ENCODE data around the gene RSL24D1.
A peak's percentile ranks its signal among the peaks of the same experiment; 100 is the strongest.

RSL24D1 gene

DNA sequence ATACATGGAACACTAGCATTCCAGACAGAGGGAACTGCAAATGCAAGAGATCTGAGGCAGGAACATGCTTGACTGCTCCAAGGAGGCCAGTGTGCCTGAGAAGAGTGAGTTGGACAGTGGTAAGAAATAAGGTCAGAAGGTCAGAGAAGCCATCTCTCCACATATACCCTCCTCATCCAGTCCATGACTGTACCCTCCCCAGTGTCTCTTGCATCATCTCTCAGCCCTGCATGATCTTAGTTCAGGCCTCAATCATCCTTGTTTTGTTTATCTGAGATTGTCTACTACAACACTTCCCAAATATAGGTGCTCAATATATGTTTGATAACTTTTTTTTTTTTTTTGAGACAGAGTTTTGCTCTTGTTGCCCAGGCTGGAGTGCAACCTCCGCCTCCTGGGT is 5.5 kb upstream of the RSL24D1 start:
- Histone ChIP-seq H3K79me2 (ENCODE audit: insufficient read depth, low read length) (no peaks in the 10 kb centered on the region), H3F3A (ENCODE audit: low read depth) (no peaks in the 10 kb centered on the region; the same call in 1 of the 2 replicates), H3K4me1 (ENCODE audit: insufficient read depth, low read length, poor library complexity, severe bottlenecking) (peaks cover 8% of the 10 kb centered on the region), H4K20me1 (ENCODE audit: insufficient read depth, low read length, poor library complexity, severe bottlenecking) (no peaks in the 10 kb centered on the region), H3K9me2 (replicated peaks; ENCODE audit: low read depth, low read length) (no peaks in the 10 kb centered on the region), H3K9ac (ENCODE audit: low read depth, low read length, poor library complexity, severe bottlenecking) (no peak overlapping the region), H3K4me2 (ENCODE audit: low read depth, low read length, poor library complexity, severe bottlenecking) (no peak overlapping the region), H3K27me3 (ENCODE audit: insufficient read depth, low read length, poor library complexity, severe bottlenecking) (no peaks in the 10 kb centered on the region), H3K9me3 (ENCODE audit: insufficient read depth, low read depth, low read length) (peaks cover 3% of the 10 kb centered on the region; the same call in 1 of the 2 replicates), H2AFZ (ENCODE audit: low read length) (no peak overlapping the region), H3K4me3 (ENCODE audit: low read length, poor library complexity, severe bottlenecking) (no peak overlapping the region), H3K36me3 (ENCODE audit: insufficient read depth, low read length) (peaks cover 22% of the 10 kb centered on the region)
- TF ChIP-seq CTCF (conservative IDR thresholded peaks at IDR 0.05; ENCODE audit: low read length) = no peak
- TF ChIP-seq EZH2phosphoT487 (IDR thresholded peaks at IDR 0.05; ENCODE audit: borderline replicate concordance) = no peak

DNA sequence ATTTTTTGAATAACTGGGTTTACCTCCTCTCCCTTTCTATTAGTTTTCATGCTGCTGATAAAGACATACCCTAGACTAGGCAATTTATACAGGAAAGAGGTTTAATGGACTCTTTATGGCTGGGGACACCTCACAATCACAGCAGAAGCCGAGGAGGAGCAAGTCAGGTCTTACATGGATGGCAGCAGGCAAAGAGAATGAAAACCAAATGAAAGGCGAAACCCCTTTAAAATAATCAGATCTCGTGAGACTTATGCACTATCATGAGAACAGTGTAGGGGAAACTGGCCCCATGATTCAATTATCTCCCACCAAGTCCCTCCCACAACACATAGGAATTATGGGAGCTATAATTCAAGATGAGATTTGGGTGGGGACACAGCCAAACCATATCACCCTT is 2.0 kb upstream of the RSL24D1 start:
- no peaks in the 10 kb centered on the region for H3K9me2 ChIP-seq (replicated peaks; ENCODE audit: low read depth, low read length)
- peaks cover 3% of the 10 kb centered on the region; the same call in 1 of the 2 replicates for H3K9me3 ChIP-seq (ENCODE audit: insufficient read depth, low read depth, low read length)
- peaks cover 4% of the 10 kb centered on the region; the same call in 1 of the 2 replicates for H3K36me3 ChIP-seq (ENCODE audit: insufficient read depth, low read length)
- no peak overlapping the region for H2AFZ ChIP-seq (ENCODE audit: low read length)
- H3K4me1 ChIP-seq (ENCODE audit: insufficient read depth, low read length, poor library complexity, severe bottlenecking) = peaks cover 29% of the 10 kb centered on the region
- peaks cover 30% of the 10 kb centered on the region for H4K20me1 ChIP-seq (ENCODE audit: insufficient read depth, low read length, poor library complexity, severe bottlenecking)
- no peaks in the 10 kb centered on the region; the same call in 1 of the 2 replicates for H3F3A ChIP-seq (ENCODE audit: low read depth)
- peaks cover 30% of the 10 kb centered on the region for H3K79me2 ChIP-seq (ENCODE audit: insufficient read depth, low read length)
- H3K4me3 ChIP-seq (ENCODE audit: low read length, poor library complexity, severe bottlenecking) = no peak overlapping the region
- H3K4me2 ChIP-seq (ENCODE audit: low read depth, low read length, poor library complexity, severe bottlenecking) = no peak overlapping the region
- H3K27me3 ChIP-seq (ENCODE audit: insufficient read depth, low read length, poor library complexity, severe bottlenecking) = no peaks in the 10 kb centered on the region
- H3K9ac ChIP-seq (ENCODE audit: low read depth, low read length, poor library complexity, severe bottlenecking) = no peak overlapping the region
- TF ChIP-seq EZH2phosphoT487 (IDR thresholded peaks at IDR 0.05; ENCODE audit: borderline replicate concordance) = no peak
- TF ChIP-seq CTCF (conservative IDR thresholded peaks at IDR 0.05; ENCODE audit: low read length) = no peak

- peak overlapping the region; percentile 97 for H2AFZ ChIP-seq (ENCODE audit: low read length)
- no peaks in the 10 kb centered on the region for H3K9me2 ChIP-seq (replicated peaks; ENCODE audit: low read depth, low read length)
- H3K9ac ChIP-seq (ENCODE audit: low read depth, low read length, poor library complexity, severe bottlenecking) = peak overlapping the region; percentile 90
- H3K27me3 ChIP-seq (ENCODE audit: insufficient read depth, low read length, poor library complexity, severe bottlenecking) = no peaks in the 10 kb centered on the region
- peaks cover 38% of the 10 kb centered on the region for H3K4me1 ChIP-seq (ENCODE audit: insufficient read depth, low read length, poor library complexity, severe bottlenecking)
- H3K79me2 ChIP-seq (ENCODE audit: insufficient read depth, low read length) = peaks cover 40% of the 10 kb centered on the region
- H3K36me3 ChIP-seq (ENCODE audit: insufficient read depth, low read length) = peaks cover 4% of the 10 kb centered on the region; the same call in 1 of the 2 replicates
- TF ChIP-seq EZH2phosphoT487 (IDR thresholded peaks at IDR 0.05; ENCODE audit: borderline replicate concordance) (no peak), CTCF (conservative IDR thresholded peaks at IDR 0.05; ENCODE audit: low read length) (no peak)
- H4K20me1 ChIP-seq (ENCODE audit: insufficient read depth, low read length, poor library complexity, severe bottlenecking) = peaks cover 40% of the 10 kb centered on the region
- H3K9me3 ChIP-seq (ENCODE audit: insufficient read depth, low read depth, low read length) = peaks cover 3% of the 10 kb centered on the region; the same call in 1 of the 2 replicates
- H3K4me2 ChIP-seq (ENCODE audit: low read depth, low read length, poor library complexity, severe bottlenecking) = peak overlapping the region; percentile 93
- peak overlapping the region; percentile 92 for H3K4me3 ChIP-seq (ENCODE audit: low read length, poor library complexity, severe bottlenecking)
- no peaks in the 10 kb centered on the region; the same call in 1 of the 2 replicates for H3F3A ChIP-seq (ENCODE audit: low read depth)
Observed at GRCh38 chr15:55197719-55198118, 978 bp upstream of the RSL24D1 start.

Measured in Loucy (cell line).